Right cardiac atrium (tissue), 5 donors: ENCODE results near the gene PCDHGA6. TPM values are rescaled to one million over a fixed set of nuclear protein-coding genes. Genes with fewer than 3 reads are reported as not detected.

Source experiments
- polyA plus RNA-seq: library from polyadenylated mRNA; stranded (reverse); fragments of 200-250 nt; gene quantifications from one replicate; pipeline ENCODE4 v1.2.3, GENCODE V29; 2013
- total RNA-seq, 4 donors: library from RNA; stranded (reverse); fragmentation: NEBNext Ultra II Directional; extraction: Animal tissue kit (Norgen Biotek cat#: 25700); gene quantifications; one replicate each; pipeline ENCODE4 v1.2.1, GENCODE V29; 2021
- donor health status: healthy with polysubstance abuse.
- donor health status: DM: no; HTN: yes; CAD: no.
- donor health status: DM: no; HTN: no; CAD: no.
- donor health status: DM: no; HTN: yes; CAD: no; lungs with severe emphysema.
- donor health status: DM: yes; HTN: yes; CAD: no.

Gene PCDHGA6
- total and polyA plus RNA-seq, 5 donors: 2.2 to 5.3 (median 4.9) TPM

Other genes starting within 250 kb of the PCDHGA6 start
Only the 30 nearest of the 36 such genes appear.
- gene PCDHB9, start 186.7 kb upstream of the PCDHGA6 start, total RNA-seq: 1 to 10 TPM; 1.7 to 2.4 (median 2.1) TPM
- 0.63 TPM for gene PCDHB9, start 186.7 kb upstream of the PCDHGA6 start, polyA plus RNA-seq
- 1 to 10 TPM; 1.1 to 2.0 (median 1.5) TPM for gene PCDHB10, start 181.5 kb upstream of the PCDHGA6 start, total RNA-seq
- 1.00 TPM for gene PCDHB10, start 181.5 kb upstream of the PCDHGA6 start, polyA plus RNA-seq
- gene PCDHB11, start 174.3 kb upstream of the PCDHGA6 start, total RNA-seq: 1 to 10 TPM; 1.9 to 2.9 (median 2.5) TPM
- gene PCDHB11, start 174.3 kb upstream of the PCDHGA6 start, polyA plus RNA-seq: 0.48 TPM
- 1 to 10 TPM; 1.7 to 3.3 (median 2.8) TPM for gene PCDHB12, start 165.2 kb upstream of the PCDHGA6 start, total RNA-seq
- gene PCDHB12, start 165.2 kb upstream of the PCDHGA6 start, polyA plus RNA-seq: 0.72 TPM
- 1 to 10 TPM; 4.3 to 5.8 (median 5.3) TPM for gene PCDHB13, start 160.0 kb upstream of the PCDHGA6 start, total RNA-seq
- gene PCDHB13, start 160.0 kb upstream of the PCDHGA6 start, polyA plus RNA-seq: 1.7 TPM
- gene PCDHB14, start 150.5 kb upstream of the PCDHGA6 start, total RNA-seq: 1 to 10 TPM; 4.3 to 5.9 (median 5.3) TPM
- 2.3 TPM for gene PCDHB14, start 150.5 kb upstream of the PCDHGA6 start, polyA plus RNA-seq
- 1 to 10 TPM; 2.9 to 6.7 (median 5.3) TPM for gene PCDHB15, start 128.5 kb upstream of the PCDHGA6 start, total RNA-seq
- gene PCDHB15, start 128.5 kb upstream of the PCDHGA6 start, polyA plus RNA-seq: 2.5 TPM
- under 1 TPM in 2 of 4 donors, not detected in 2; 0.17 to 0.37 TPM for gene SLC25A2, start 69.8 kb upstream of the PCDHGA6 start, total RNA-seq
- gene SLC25A2, start 69.8 kb upstream of the PCDHGA6 start, polyA plus RNA-seq: 0.14 TPM
- gene TAF7, start 53.1 kb upstream of the PCDHGA6 start, total RNA-seq: 100 to 1,000 TPM in 1 of 4 donors, 10 to 100 TPM in 3; 86.7 to 109 (median 95.1) TPM
- 94.6 TPM for gene TAF7, start 53.1 kb upstream of the PCDHGA6 start, polyA plus RNA-seq
- 1 to 10 TPM; 1.7 to 2.8 (median 1.8) TPM for gene PCDHGA1, start 43.4 kb upstream of the PCDHGA6 start, total RNA-seq
- 0.70 TPM for gene PCDHGA1, start 43.4 kb upstream of the PCDHGA6 start, polyA plus RNA-seq
- gene PCDHGA2, start 35.1 kb upstream of the PCDHGA6 start, total RNA-seq: 1 to 10 TPM; 6.4 to 9.4 (median 7.1) TPM
- gene PCDHGA2, start 35.1 kb upstream of the PCDHGA6 start, polyA plus RNA-seq: 2.2 TPM
- 1 to 10 TPM; 4.9 to 7.7 (median 5.6) TPM for gene PCDHGA3, start 30.1 kb upstream of the PCDHGA6 start, total RNA-seq
- 2.1 TPM for gene PCDHGA3, start 30.1 kb upstream of the PCDHGA6 start, polyA plus RNA-seq
- gene PCDHGB1, start 23.8 kb upstream of the PCDHGA6 start, total RNA-seq: 1 to 10 TPM; 2.7 to 4.4 (median 3.8) TPM
- 1.3 TPM for gene PCDHGB1, start 23.8 kb upstream of the PCDHGA6 start, polyA plus RNA-seq
- 1 to 10 TPM; 4.4 to 5.8 (median 5.7) TPM for gene PCDHGA4, start 18.9 kb upstream of the PCDHGA6 start, total RNA-seq
- gene PCDHGA4, start 18.9 kb upstream of the PCDHGA6 start, polyA plus RNA-seq: 1.7 TPM
- 1 to 10 TPM; 3.5 to 6.5 (median 5.0) TPM for gene PCDHGB2, start 13.9 kb upstream of the PCDHGA6 start, total RNA-seq
- 1.9 TPM for gene PCDHGB2, start 13.9 kb upstream of the PCDHGA6 start, polyA plus RNA-seq
- gene PCDHGA5, start 9.7 kb upstream of the PCDHGA6 start, total RNA-seq: 1 to 10 TPM; 3.4 to 4.7 (median 4.2) TPM
- gene PCDHGA5, start 9.7 kb upstream of the PCDHGA6 start, polyA plus RNA-seq: 2.0 TPM
- 1 to 10 TPM; 4.8 to 5.5 (median 5.1) TPM for gene PCDHGB3, start 3.6 kb upstream of the PCDHGA6 start, total RNA-seq
- 1.7 TPM for gene PCDHGB3, start 3.6 kb upstream of the PCDHGA6 start, polyA plus RNA-seq
- 1 to 10 TPM; 3.9 to 5.2 (median 4.5) TPM for gene PCDHGA7, start 8.9 kb downstream of the PCDHGA6 start, total RNA-seq
- 1.8 TPM for gene PCDHGA7, start 8.9 kb downstream of the PCDHGA6 start, polyA plus RNA-seq
- gene PCDHGB4, start 13.8 kb downstream of the PCDHGA6 start, total RNA-seq: 1 to 10 TPM; 4.8 to 5.5 (median 5.3) TPM
- gene PCDHGB4, start 13.8 kb downstream of the PCDHGA6 start, polyA plus RNA-seq: 2.0 TPM
- gene PCDHGA8, start 18.7 kb downstream of the PCDHGA6 start, total RNA-seq: 1 to 10 TPM; 4.0 to 5.2 (median 4.3) TPM
- gene PCDHGA8, start 18.7 kb downstream of the PCDHGA6 start, polyA plus RNA-seq: 1.3 TPM
- gene PCDHGB5, start 24.1 kb downstream of the PCDHGA6 start, total RNA-seq: 1 to 10 TPM; 6.4 to 8.6 (median 6.8) TPM
- 3.3 TPM for gene PCDHGB5, start 24.1 kb downstream of the PCDHGA6 start, polyA plus RNA-seq
- gene PCDHGA9, start 28.9 kb downstream of the PCDHGA6 start, total RNA-seq: 1 to 10 TPM; 3.7 to 5.4 (median 3.7) TPM
- 1.6 TPM for gene PCDHGA9, start 28.9 kb downstream of the PCDHGA6 start, polyA plus RNA-seq
- 1 to 10 TPM; 5.9 to 6.6 (median 6.3) TPM for gene PCDHGB6, start 34.1 kb downstream of the PCDHGA6 start, total RNA-seq
- 3.1 TPM for gene PCDHGB6, start 34.1 kb downstream of the PCDHGA6 start, polyA plus RNA-seq
- 1 to 10 TPM; 3.9 to 5.3 (median 4.5) TPM for gene PCDHGA10, start 39.1 kb downstream of the PCDHGA6 start, total RNA-seq
- gene PCDHGA10, start 39.1 kb downstream of the PCDHGA6 start, polyA plus RNA-seq: 1.6 TPM
- 10 to 100 TPM in 3 of 4 donors, 1 to 10 TPM in 1; 9.7 to 10.6 (median 10.5) TPM for gene PCDHGB7, start 43.8 kb downstream of the PCDHGA6 start, total RNA-seq
- gene PCDHGB7, start 43.8 kb downstream of the PCDHGA6 start, polyA plus RNA-seq: 3.5 TPM
- 1 to 10 TPM; 3.1 to 4.2 (median 3.6) TPM for gene PCDHGA11, start 47.2 kb downstream of the PCDHGA6 start, total RNA-seq
- gene PCDHGA11, start 47.2 kb downstream of the PCDHGA6 start, polyA plus RNA-seq: 2.2 TPM
- 1 to 10 TPM; 4.8 to 7.1 (median 5.6) TPM for gene PCDHGA12, start 56.6 kb downstream of the PCDHGA6 start, total RNA-seq
- 2.7 TPM for gene PCDHGA12, start 56.6 kb downstream of the PCDHGA6 start, polyA plus RNA-seq
- gene PCDHGC3, start 102.1 kb downstream of the PCDHGA6 start, total RNA-seq: 10 to 100 TPM; 19.6 to 42.5 (median 33.5) TPM
- gene PCDHGC3, start 102.1 kb downstream of the PCDHGA6 start, polyA plus RNA-seq: 35.5 TPM
- 1 to 10 TPM; 1.4 to 2.3 (median 1.8) TPM for gene PCDHGC4, start 111.1 kb downstream of the PCDHGA6 start, total RNA-seq
- 1.3 TPM for gene PCDHGC4, start 111.1 kb downstream of the PCDHGA6 start, polyA plus RNA-seq
- gene PCDHGC5, start 115.2 kb downstream of the PCDHGA6 start, total RNA-seq: 1 to 10 TPM; 1.4 to 2.3 (median 1.9) TPM
- 1.4 TPM for gene PCDHGC5, start 115.2 kb downstream of the PCDHGA6 start, polyA plus RNA-seq